GM18873 (cell line): ENCODE data around the gene C2CD2.

ENCODE experiments used
- ATAC-seq: cut with Tn5 transposase; IDR thresholded peaks from one replicate; pipeline ENCODE4 v1.9.1; 2021; ENCODE audit warnings: mild to moderate bottlenecking, moderate library complexity, moderate number of reproducible peaks; ENCODE audit not compliant: unreplicated experiment, low FRiP score

The C2CD2 gene

DNA sequence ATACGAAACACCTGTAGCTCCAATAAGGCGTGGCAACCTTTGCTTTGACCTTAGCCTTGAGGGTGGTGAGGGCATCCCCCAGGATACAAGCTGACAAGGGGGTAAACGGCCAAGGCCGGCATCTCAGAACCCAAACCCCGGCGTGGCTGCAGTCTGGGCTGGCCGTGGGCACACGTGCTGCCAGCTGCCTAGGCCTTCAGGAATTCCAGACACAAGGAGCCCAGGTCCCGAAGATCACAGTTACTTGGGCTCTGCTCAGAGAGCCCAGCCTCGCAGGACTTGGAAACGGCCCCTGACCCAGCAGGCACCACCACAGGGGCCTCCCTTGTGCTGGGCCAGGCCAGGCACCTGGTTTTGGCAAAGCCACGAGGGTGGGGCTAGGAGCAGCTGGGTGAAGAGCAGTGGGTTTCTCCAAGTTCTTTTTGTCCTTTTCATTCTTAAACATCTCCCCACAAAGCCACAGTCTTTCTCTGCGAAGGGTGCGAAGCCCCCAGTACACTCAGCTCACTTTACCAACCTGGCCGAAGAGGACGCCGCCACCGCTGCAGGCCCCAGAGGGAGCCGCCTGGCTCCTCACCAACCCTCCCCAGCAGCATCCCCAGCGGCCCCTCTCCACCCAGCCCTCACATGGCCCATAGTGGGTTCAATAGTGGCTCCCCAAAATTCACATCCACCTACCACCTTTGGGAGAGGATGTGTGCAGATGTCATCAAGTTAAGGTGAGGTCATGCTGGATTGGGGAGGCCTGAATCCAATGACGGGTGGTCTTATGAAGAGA, 101.5 kb downstream of the C2CD2 start:
- ATAC-seq: no peak

- ATAC-seq: no peak
Observed at GRCh38 chr21:41851090-41851790, 102.6 kb downstream of the C2CD2 start.

DNA sequence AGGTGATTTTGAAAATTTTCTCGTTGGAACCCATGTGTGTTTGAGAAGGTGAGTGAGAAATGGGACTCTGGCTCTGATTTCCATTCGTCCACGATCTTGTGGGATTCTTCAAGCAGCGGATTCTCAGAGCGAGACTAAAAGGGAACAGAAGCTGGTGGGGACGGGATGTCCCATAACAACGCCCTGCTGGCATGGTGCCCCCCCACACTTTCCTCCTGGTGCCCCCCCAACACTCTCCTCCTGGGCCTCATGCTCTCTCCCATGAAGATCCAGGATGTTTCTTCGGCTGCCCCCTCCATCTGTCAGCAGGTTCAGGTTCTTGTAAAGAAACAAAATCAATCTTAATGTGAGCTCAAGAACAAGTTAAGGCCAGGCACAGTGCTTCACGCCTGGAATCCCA, 103.7 kb downstream of the C2CD2 start:
- no peak for ATAC-seq

DNA sequence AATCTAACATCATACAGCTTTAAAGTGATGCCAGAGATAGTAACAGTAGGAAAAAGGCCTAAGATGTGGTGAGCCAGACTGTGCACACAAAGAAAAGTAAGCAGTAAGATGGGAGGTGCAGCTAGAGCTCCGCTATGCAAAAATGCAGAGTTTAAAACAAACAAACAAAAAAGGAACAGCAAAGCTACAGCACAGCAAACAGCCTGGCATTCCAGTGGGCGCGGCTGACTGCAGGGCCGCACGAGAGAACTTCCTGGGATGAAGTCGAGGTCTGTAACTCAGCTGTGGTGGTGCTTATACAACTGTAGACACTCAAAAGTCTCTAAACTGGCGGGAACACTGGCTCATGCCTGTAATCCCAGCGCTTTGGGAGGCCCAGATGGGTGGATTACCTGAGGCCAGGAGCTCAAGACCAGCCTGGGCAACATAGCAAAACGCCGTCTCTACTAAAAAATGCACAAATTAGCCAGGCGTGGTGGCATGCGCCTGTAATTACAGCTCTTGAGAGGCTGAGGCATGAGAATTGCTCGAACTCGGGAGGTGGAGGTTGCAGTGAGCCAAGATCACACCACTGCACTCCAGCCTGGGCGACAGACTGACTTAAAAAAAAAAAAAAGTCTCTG, 104.7 kb downstream of the C2CD2 start:
- no peak for ATAC-seq

DNA sequence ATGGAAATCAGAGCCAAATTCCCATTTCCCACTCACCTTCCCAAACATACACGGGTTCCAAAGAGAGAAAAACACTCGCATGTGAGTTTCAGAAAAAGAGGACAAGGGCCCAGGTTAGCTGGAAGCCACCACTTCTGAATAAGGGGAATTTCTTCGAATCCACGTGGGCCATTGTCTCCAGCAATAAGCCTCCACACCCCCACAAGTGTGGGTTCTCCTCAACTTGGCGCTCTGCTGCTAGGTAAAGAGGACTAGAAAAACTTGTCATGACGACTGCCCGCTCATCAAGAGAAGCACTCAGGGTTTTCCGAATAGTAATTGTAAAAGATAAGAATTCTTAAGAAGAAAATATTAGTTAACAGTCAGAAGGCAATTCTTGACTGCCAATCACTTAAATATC, 105.3 kb downstream of the C2CD2 start:
- ATAC-seq: no peak

DNA sequence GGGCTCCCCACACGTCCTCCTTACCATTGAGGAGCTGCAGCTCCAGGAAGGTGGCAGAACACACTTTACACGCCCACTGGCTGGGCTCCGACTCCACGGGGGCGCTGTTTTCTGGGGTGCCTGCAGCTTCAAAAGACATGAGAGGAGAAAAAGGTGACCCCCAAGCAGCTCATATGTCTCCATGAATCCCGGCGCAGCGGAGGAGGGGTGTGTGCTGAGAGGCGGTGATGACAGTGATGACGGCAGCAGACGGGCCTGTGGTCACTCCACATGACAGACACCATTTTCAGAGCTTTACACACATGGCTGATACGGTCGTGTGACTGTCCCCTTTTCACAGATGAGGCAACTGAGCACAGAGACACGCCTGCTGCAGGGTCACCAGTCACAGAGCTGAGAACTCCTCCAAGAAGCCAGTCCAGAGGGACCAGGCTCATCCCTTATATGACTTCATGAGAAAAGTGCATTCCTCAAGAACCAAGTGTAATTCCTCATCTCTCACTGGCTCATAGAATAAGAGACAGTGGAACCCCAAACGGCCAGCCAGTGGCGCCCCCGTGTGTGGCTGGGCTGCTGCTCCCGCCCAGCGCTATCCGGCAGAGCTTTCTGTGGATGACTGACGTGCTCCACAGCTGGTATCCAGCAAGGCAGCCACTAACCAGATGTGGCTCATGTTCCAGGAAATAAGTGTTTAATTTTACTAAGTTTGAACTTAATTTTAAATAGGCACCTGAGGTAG, 106.6 kb downstream of the C2CD2 start:
- no peak for ATAC-seq

GRCh38 chr21:41846536-41846935, 107.3 kb downstream of the C2CD2 start:
- no peak for ATAC-seq

- no peak for ATAC-seq
Observed at GRCh38 chr21:41846033-41846317, 107.8 kb downstream of the C2CD2 start.

DNA sequence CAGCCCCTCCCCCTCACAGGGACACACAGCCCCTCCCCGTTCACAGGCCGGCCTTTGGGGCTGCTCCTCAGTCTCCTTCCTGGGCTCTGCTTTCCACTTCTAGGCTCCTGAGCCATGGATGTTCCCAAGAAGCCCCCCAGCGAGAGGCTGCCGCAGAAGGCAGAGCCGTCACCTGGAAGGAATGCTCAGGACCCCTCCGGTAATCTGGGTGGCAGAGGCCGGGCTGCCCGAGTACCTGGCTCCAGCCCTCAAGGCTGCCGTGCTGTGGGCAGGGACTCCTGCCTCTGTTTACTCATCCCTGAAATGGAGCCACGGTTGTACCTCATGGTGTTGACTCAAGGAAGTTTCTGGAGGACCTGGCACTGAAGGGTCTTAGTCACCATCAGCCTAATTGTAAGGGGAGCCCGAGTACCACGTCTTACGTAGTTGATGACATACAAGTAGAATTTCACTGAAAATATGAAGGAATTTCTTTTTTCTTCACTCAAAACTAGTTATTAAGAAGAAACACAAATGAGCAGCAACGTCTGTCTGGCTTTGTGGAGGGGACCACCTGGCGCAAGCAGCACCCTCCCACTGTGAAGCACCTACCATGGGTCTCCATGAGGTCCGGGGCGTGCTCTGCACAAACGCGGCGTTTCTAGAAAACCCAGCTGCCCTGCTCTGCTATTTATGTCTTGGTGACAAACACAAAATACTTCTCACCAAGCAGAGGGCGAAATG, 108.3 kb downstream of the C2CD2 start:
- ATAC-seq: no peak

- ATAC-seq: no peak
Observed at GRCh38 chr21:41843584-41843983, 110.2 kb downstream of the C2CD2 start.

DNA sequence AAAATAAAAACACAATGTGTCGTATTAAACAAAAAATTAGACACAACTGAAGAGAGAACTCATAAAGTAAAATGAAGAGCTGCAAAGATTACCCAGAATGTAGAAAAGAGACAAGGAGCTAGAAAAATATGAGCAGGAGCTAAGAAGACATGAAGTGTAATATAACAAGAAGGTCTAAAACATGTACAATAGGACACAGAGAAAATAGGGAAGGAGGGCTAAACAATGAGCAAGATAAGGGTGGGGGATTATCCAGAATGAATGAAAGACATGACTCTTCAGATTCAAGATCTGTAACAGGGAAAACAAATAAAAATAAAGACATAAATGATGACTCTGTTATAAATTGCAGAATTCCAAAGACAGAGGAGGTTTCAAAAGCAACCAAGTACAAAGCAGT, 112.9 kb downstream of the C2CD2 start:
- no peak for ATAC-seq

GRCh38 chr21:41839387-41840000, 114.3 kb downstream of the C2CD2 start:
- no peak for ATAC-seq

GRCh38 chr21:41837756-41838297, 116.0 kb downstream of the C2CD2 start:
- no peak for ATAC-seq

DNA sequence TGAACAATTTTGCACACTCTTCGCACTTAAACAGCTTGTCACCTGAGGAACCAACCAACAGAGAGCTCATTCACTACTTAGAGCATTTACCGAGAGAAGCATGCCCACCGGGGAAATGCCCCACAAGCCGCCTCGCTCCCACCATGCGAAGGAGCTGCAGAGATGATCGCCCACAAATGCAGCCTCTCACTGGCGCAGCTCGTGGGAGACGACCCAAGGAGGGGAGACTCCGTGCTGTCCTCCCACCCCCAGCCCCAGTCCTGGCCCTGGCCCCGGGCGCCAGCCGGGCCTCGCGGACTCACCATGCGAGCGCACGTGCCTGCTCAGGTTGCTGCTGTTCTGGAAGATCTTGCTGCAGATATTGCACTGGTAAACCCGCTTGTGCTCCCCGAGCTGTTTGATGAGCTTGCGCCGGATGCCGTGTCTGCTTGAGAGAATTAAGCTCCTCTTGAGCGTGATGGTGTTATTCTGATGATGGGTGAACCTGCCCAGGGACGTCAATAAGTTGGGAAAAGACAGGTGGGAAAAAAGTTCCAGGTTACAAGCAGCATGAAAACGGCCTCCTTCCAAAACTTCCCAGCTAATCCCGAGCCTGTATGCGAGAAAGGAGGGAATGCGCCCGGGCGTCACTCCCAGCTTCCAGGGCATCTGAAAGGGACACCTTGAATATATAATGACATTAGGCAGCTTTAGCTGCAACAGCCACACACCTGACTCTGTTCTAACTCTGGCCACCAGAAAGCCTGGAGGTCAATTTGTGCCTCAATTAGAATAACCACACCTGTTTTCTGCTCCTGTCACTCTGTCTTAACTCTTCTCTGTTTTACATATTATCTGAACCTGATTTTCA, 117.4 kb downstream of the C2CD2 start:
- no peak for ATAC-seq

GRCh38 chr21:41835711-41836154, 118.1 kb downstream of the C2CD2 start:
- ATAC-seq: no peak
